PC-9 (cell line): ENCODE measurements around the gene ZBTB7C.

Source experiments
- CTCF ChIP-seq: fragments of 200-600 bp; sonication (generic); conservative IDR thresholded peaks from 2 replicates; pipeline ENCODE4 v1.6.1; 2017; ENCODE audit warnings: mixed run types, antibody characterized with exemption, mild to moderate bottlenecking, moderate library complexity
- EZH2 ChIP-seq: fragments of 200-600 bp; sonication (generic); IDR thresholded peaks from 2 replicates; pipeline ENCODE4 v1.8.0; 2017; ENCODE audit warnings: antibody characterized with exemption, low read depth

DNA sequence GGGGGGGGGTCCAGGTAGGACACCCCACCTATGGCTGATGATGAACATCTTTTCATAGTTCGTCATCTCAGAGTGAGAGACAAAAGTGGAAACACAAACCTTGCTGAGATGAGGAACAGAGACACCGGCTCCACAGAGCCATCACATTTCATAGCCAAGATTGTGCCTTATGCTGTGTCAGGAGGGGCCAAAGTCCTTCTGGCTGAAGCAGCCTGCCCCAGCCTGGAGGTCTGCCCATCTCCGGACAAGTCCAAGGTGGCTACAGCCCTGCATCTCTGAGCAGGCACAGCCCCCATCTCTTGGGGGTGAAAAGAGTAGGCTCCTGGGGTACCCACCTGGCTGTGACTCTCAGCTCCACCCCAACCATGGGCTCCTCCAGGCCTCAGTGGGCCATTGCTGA is 70.3 kb downstream of the ZBTB7C start:
- no peak for TF ChIP-seq CTCF
- TF ChIP-seq EZH2, result no peak
